Stimulated activated naive CD4-positive, alpha-beta T cell (primary cell): ENCODE data around the gene LSM11.

Experiments
- DNase-seq, 6 experiments: peaks; one replicate each; lab custom pipeline; 2025; lab: John Stamatoyannopoulos, UW

LSM11 gene

DNA sequence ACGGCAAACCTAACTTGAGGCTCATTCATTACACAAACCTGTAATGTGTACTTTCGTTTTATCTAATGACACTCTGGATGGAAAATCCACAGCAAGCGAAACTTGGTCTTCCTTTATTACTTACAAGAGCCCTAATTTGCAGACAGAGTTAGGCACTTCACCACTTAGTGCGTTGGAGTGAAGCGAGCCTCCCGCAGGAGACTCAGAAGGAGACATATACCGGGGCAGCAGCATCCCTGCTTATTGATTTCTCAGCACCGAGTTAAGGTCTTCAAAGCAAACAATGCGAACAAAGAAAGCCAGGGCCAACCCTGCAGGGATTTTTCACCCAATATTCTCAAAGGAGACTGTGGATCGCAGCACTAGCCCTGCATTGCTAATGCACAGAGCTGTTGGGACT, 28.6 kb downstream of the LSM11 start:
- DNase-seq, result no peak

DNA sequence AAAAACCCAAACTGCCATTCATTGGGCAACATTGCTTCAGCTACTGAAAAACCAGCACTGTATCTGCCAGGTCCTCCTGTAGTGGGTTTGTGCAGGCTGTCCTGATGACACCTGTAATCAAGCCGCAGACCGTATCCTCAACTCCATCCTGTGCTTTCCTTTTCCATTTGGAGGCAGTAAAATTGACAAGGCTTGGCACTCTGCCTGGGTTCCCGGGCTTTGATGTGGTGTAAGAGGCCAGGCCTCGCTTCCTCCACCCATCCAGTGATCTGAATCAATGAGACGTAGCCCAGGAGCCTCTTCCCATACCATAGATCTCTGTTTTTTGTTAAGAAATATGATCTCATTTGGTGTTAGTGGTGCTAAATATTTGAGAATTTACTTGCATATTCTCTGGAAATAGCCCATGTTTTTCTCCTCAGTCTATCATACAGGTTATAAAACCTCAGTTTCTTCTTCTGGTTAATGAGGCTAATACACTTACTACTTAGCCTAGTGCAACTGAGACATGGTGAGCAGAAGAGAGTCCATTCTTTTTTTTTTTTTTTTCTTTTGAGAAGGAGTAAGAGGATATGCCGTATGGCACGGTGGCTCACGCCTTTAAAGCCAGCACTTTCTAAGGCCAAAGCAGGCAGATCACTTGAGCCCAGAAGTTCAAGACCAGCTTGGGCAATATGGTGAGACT, 34.8 kb downstream of the LSM11 start:
- DNase-seq, result no peak

DNA sequence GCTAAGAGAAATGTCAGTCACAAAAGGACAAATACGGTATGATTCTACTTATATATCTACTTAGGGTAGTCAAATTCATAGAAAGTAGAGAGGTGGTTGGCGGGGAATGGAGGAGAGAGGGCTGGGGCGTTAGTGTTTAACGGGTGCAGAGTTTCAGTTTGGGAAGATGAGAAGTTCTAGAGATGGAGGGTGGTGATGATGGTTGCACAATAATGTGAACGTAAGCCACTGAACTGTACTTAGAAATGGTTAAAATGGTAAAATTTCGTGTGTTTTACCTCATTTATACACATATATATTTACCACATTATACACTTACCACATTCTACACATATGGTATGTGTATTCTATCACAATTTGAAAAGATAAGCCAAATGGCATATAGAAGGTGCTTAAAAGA, 35.7 kb downstream of the LSM11 start:
- no peak for DNase-seq

DNA sequence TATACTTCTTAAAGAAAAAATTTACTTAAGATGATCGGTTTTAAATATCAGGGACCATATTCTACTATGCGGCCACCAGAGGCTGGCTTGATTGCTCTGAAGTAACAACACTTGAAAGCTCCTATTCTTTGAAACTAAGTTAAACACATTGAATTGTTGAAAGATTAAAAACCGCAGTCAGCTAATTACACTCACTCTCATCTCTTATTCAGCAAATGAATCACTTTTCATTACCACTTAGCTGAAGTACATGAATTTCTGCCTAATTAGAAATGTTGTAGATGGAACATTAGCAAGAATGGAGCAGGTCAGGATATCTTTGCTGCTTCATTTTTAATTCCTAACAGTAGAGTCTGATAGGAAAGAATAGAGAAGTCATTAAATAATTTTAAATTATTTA, 42.3 kb downstream of the LSM11 start:
- no peak for DNase-seq

DNA sequence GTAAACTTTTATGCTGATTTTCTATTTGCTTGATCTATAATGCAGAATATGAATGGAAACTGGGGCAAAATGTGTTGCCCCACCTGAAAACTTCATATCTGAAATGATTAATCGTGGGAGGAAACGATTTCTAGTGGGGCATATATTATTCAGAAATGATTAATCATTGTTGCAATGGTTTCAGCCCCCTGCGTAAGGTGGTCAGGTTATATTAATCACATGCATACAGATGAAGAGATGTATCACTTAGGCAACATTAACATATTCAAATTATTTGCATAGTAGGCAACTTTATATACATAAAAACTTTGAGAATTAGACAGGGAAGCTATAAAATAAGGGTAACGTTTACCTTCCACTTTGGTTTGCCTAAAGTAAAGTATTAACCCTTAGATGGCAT, 49.8 kb downstream of the LSM11 start:
- DNase-seq, result no peak

DNA sequence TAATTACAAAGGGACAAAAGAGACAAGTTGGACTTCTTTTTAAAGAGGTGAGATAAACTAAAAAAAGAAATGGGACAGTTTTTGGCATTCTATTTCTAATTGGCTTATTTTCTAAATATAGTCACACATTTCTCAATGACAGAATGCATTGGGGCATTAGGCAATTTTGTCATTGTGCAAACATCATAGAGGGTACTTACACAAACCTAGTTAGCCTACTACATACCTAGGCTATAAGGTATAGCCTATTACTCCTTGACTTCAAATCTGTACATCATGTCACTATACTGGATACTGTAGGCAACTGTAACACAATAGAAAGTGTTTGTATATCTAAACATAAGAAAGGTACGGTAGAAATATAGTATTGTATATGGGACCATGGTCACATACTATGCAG, 56.1 kb downstream of the LSM11 start:
- DNase-seq, result no peak

DNA sequence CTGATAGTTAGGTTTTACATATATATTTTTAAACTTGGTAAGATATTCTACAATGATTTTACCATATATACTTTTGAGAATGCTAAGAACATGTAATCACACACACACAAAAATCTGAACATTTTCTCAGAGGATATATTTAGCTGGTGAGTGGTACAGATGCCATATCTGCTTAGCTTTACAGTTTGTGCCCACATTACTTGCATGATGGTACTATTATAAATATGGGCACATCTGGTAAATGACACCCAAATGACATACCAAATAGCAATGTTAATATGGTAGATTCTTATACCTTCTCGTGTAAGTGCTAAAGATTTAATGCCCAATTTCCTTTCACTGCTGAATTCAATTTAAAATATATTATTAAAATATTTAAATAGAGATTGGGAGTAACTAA, 56.6 kb downstream of the LSM11 start:
- no peak for DNase-seq

DNA sequence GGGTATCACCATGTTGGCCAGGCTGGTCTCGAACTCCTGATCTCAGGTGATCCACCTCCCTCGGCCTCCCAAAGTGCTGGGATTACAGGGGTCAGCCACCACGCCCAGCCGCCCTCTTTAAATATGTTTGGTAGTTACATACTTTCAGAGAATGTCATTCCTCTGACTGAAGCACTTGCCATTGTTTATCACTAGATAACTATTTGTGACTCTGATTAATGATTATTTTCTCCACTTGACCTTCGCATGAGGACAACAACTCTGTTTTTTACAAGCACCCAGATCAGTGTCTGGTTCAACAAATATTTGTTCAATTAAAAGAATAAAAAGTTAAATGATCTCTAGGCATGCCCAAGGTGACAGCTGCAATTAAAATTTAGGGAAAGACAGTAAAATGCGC, 59.2 kb downstream of the LSM11 start:
- no peak for DNase-seq

DNA sequence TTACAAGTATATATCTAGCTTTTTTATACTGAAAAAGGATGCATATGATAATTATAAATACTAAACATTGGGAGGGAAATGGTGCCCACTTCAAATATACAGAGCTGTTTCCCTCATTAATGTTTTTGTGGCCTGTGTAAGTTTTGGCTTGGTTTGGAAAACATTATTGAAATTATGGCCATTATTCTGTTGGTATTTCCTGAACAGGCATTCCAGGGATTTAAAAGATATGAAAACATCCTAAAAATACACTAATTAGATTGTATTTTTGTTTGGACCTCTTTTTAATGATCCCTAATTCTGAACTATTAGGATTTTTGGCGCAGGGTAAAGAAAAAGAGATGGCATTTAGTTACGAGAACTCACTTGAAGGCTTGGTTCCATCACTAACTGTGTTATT, 64.5 kb downstream of the LSM11 start:
- no peak for DNase-seq
